Subcutaneous abdominal adipose tissue (tissue), 5 donors: ENCODE data around the gene ZNF691.
"Not testable (repeated sequence)": the region's sequence is repeated elsewhere in the genome, so short reads cannot be mapped to it uniquely, and the experiment has no call there.

Source experiments
- H3K27ac ChIP-seq: one replicate; pipeline ENCODE4 v1.7.0; 2013; ENCODE audit warnings: low read depth, mild to moderate bottlenecking, inconsistent platforms, low read length, moderate library complexity
- H3K27me3 ChIP-seq, 5 donors: one replicate each; pipeline ENCODE4 v1.7.0; 2013; ENCODE audit warnings: low read length in 5 of 5, inconsistent platforms in 1 of 5; ENCODE audit not compliant: control insufficient read depth in 5 of 5, insufficient read depth in 4 of 5
- H3K36me3 ChIP-seq, 5 donors: one replicate each; pipeline ENCODE4 v1.7.0; 2013; ENCODE audit warnings: low read length in 5 of 5; ENCODE audit not compliant: control insufficient read depth in 5 of 5, insufficient read depth in 5 of 5
- H3K4me1 ChIP-seq, 5 donors: one replicate each; pipeline ENCODE4 v1.7.0; 2013; ENCODE audit warnings: low read length in 5 of 5, mild to moderate bottlenecking in 3 of 5, moderate library complexity in 1 of 5; ENCODE audit not compliant: control insufficient read depth in 5 of 5, insufficient read depth in 5 of 5
- H3K4me3 ChIP-seq, 5 donors: one replicate each; pipeline ENCODE4 v1.7.0; 2013; ENCODE audit warnings: low read length in 5 of 5, low read depth in 1 of 5
- H3K9ac ChIP-seq, 5 donors: one replicate each; pipeline ENCODE4 v1.7.0; 2013; ENCODE audit warnings: low read length in 5 of 5, mild to moderate bottlenecking in 4 of 5, moderate library complexity in 3 of 5
- H3K9me3 ChIP-seq, 5 donors: one replicate each; pipeline ENCODE4 v1.7.0; 2013; ENCODE audit warnings: low read length in 5 of 5; ENCODE audit not compliant: control insufficient read depth in 5 of 5
- donor health status: healthy.
- donor health status: healthy.
- donor health status: healthy.
- donor health status: healthy.
- donor health status: healthy.

ZNF691 gene

DNA sequence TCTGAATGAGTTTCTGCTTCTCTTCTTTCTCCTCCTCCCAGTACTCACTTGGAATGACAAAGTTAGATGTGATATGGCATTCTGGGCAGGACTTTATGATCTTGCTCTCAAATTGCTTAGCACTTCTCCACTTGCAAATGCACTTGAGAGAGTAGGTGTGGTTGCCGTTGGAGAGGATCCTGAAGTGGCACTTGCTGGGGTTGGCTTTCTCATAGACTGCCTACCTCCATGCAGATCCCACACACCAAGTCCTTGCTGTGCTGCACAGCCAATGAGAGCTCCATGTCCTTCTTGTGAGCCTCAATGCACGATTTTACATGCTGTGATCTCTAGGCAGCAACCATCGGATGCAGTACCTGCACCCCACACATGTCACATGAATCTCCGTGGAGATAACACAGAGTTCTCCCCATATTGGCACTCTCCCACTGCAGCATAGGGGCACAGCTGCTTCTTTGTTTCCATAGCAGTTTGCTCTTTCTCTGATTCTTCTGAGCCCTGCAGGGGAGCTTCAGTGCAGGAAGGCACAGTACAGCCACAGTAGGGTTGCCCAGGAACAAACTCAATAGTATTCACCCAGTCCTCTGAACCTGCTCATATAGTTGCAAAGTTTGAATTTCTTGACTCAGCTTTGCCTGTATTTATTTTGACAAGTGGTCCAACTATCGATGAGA is 45.2 kb downstream of the ZNF691 start:
- no peak overlapping the region for H3K27ac ChIP-seq
- no peaks in the 10 kb centered on the region for H3K36me3 ChIP-seq
- H3K9ac ChIP-seq: no peak overlapping the region
- H3K4me3 ChIP-seq: no peak overlapping the region
- no peaks in the 10 kb centered on the region for H3K4me1 ChIP-seq
- H3K27me3 ChIP-seq: no peaks in the 10 kb centered on the region
- H3K9me3 ChIP-seq: peaks cover 0 to 3% (median 0%) of the 10 kb centered on the region in 5 donors

DNA sequence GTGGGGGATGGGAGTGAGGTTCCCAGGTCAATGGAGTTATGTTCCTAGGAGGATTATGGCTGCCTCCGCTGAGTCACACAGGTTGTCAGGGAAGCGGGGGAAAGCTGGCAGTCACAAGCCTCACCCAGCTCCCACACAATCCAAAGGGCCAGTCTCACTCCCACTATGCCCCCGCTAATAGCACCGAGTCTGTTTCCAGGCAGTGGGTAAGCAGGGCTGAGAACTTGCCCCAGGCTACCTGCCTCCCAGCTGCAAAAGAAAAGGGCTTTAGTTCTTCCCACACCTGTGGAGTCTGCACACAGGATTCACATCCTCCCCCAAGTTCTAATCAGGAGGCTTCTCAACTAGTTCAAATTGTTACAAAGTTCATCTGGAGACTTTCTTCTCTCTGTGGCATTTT is 53.5 kb downstream of the ZNF691 start:
- H3K9ac ChIP-seq, H3K36me3 ChIP-seq, H3K9me3 ChIP-seq, H3K27me3 ChIP-seq, H3K4me1 ChIP-seq, H3K4me3 ChIP-seq, H3K27ac ChIP-seq: not testable (repeated sequence)
